WTC11 (cell line): ENCODE measurements around the gene GDA. TPM values are rescaled to one million over a fixed set of nuclear protein-coding genes. Genes with fewer than 3 reads are reported as not detected.

Experiments used
- ATAC-seq: fragments of 200-7000 bp; cut with Tn5 transposase; 2 replicates; pipeline ENCODE4 v1.10.0; 2021; ENCODE audit warnings: mild to moderate bottlenecking, moderate library complexity
- CTCF ChIA-PET: fragments of 300-600 bp; sonication (Branson Sonifier 250); formaldehyde crosslinking; loops from one replicate; lab custom pipeline; 2021; ENCODE audit warnings: antibody characterized with exemption; lab: Charles Lee
- POLR2A ChIA-PET: fragments of 350-600 bp; sonication (Branson Sonifier 250); formaldehyde crosslinking; loops from one replicate; lab custom pipeline; 2021; ENCODE audit warnings: antibody characterized with exemption; lab: Charles Lee
- DNase-seq: peaks from one replicate; pipeline ENCODE4 v3.0.0; 2021; ENCODE audit warnings: low spot score
- H3K27ac Mint-ChIP-seq: 2 replicates; pipeline ENCODE4 v1.8.0; 2021; ENCODE audit warnings: mixed read lengths
- H3K27me3 Mint-ChIP-seq: 2 replicates; pipeline ENCODE4 v1.8.0; 2021; ENCODE audit warnings: low read depth, mild to moderate bottlenecking, moderate library complexity, mixed read lengths
- H3K36me3 Mint-ChIP-seq: 2 replicates; pipeline ENCODE4 v1.8.0; 2021; ENCODE audit warnings: mixed read lengths
- H3K4me1 Mint-ChIP-seq: 2 replicates; pipeline ENCODE4 v1.8.0; 2022; ENCODE audit warnings: mixed read lengths
- H3K4me3 Mint-ChIP-seq: 2 replicates; pipeline ENCODE4 v1.8.0; 2021; ENCODE audit warnings: mild to moderate bottlenecking, moderate library complexity, mixed read lengths
- H3K9me3 Mint-ChIP-seq: 2 replicates; pipeline ENCODE4 v1.8.0; 2021; ENCODE audit warnings: mixed read lengths
- FOXJ3 ChIP-seq: sonication (generic); formaldehyde crosslinking; IDR thresholded peaks from 2 replicates; pipeline ENCODE4 v1.9.0; 2021; ENCODE audit warnings: missing genetic modification reagents, mild to moderate bottlenecking, borderline replicate concordance
- GTF2I ChIP-seq: fragments of 250-450 bp; sonication (Bioruptor Pico); conservative IDR thresholded peaks from 2 replicates; pipeline ENCODE4 v1.4.0; 2021; ENCODE audit warnings: mild to moderate bottlenecking
- HMGA2 ChIP-seq: fragments of 250-450 bp; sonication (Bioruptor Pico); IDR thresholded peaks from 2 replicates; pipeline ENCODE4 v1.4.0; 2021; ENCODE audit warnings: mild to moderate bottlenecking, moderate library complexity
- JAZF1 ChIP-seq: fragments of 250-450 bp; sonication (Bioruptor Pico); IDR thresholded peaks from 2 replicates; pipeline ENCODE4 v1.9.0; 2021; ENCODE audit warnings: moderate library complexity, mild to moderate bottlenecking, inconsistent platforms
- MXD4 ChIP-seq: fragments of 250-450 bp; sonication (Bioruptor Pico); IDR thresholded peaks from 2 replicates; pipeline ENCODE4 v1.8.0; 2021; ENCODE audit warnings: mild to moderate bottlenecking, moderate library complexity, borderline replicate concordance
- MYBL2 ChIP-seq: sonication (generic); formaldehyde crosslinking; IDR thresholded peaks from 2 replicates; pipeline ENCODE4 v1.8.1; 2023; ENCODE audit warnings: mild to moderate bottlenecking, moderate library complexity, missing genetic modification reagents
- RORB ChIP-seq: fragments of 250-450 bp; sonication (Bioruptor Pico); IDR thresholded peaks from 2 replicates; pipeline ENCODE4 v1.9.0; 2021; ENCODE audit warnings: mild to moderate bottlenecking
- SMAD4 ChIP-seq: sonication (generic); formaldehyde crosslinking; IDR thresholded peaks from 2 replicates; pipeline ENCODE4 v1.8.0; 2022; ENCODE audit warnings: mild to moderate bottlenecking, missing genetic modification reagents
- SP1 ChIP-seq: sonication (generic); formaldehyde crosslinking; conservative IDR thresholded peaks from 2 replicates; pipeline ENCODE4 v1.8.1; 2022; ENCODE audit warnings: missing genetic modification reagents
- TEAD1 ChIP-seq: sonication (generic); formaldehyde crosslinking; IDR thresholded peaks from 2 replicates; pipeline ENCODE4 v1.8.0; 2022; ENCODE audit warnings: mild to moderate bottlenecking, missing genetic modification reagents
- ZNF671 ChIP-seq: fragments of 250-450 bp; sonication (Bioruptor Pico); IDR thresholded peaks from 2 replicates; pipeline ENCODE4 v1.8.0; 2021; ENCODE audit warnings: mild to moderate bottlenecking
- total RNA-seq: library from RNA; stranded (reverse); gene quantifications from 3 replicates; pipeline ENCODE4 v1.2.3, GENCODE V29; 2021
- TF ChIP-seq, protein P1 (sequence below): sonication (generic); formaldehyde crosslinking; IDR thresholded peaks from 2 replicates; pipeline ENCODE4 v1.8.1; 2023; ENCODE audit warnings: mild to moderate bottlenecking, missing genetic modification reagents
- TF ChIP-seq, protein P2 (sequence below): sonication (generic); formaldehyde crosslinking; IDR thresholded peaks from 2 replicates; pipeline ENCODE4 v1.8.0; 2023; ENCODE audit warnings: missing genetic modification reagents, mild to moderate bottlenecking, borderline replicate concordance
- TF ChIP-seq, protein P3 (sequence below): fragments of 250-450 bp; sonication (Bioruptor Pico); IDR thresholded peaks from 2 replicates; pipeline ENCODE4 v1.9.0; 2021; ENCODE audit warnings: mild to moderate bottlenecking, borderline replicate concordance
- TF ChIP-seq, protein P4 (sequence below): sonication (generic); formaldehyde crosslinking; IDR thresholded peaks from 2 replicates; pipeline ENCODE4 v1.8.1; 2022; ENCODE audit warnings: missing genetic modification reagents, borderline replicate concordance
- TF ChIP-seq, protein P5 (sequence below): sonication (generic); formaldehyde crosslinking; IDR thresholded peaks from 2 replicates; pipeline ENCODE4 v1.8.1; 2022; ENCODE audit warnings: mild to moderate bottlenecking, missing genetic modification reagents, moderate library complexity, borderline replicate concordance
- TF ChIP-seq, protein P6 (sequence below): sonication (generic); formaldehyde crosslinking; IDR thresholded peaks from 2 replicates; pipeline ENCODE4 v1.8.1; 2022; ENCODE audit warnings: low read depth, missing genetic modification reagents, borderline replicate concordance
- TF ChIP-seq, protein P7 (sequence below): sonication (generic); formaldehyde crosslinking; IDR thresholded peaks from 2 replicates; pipeline ENCODE4 v1.8.1; 2023; ENCODE audit warnings: mild to moderate bottlenecking, moderate library complexity, missing genetic modification reagents

GDA gene
- total RNA-seq, 1 experiment from 2014 or later = 0.68 TPM

DNA sequence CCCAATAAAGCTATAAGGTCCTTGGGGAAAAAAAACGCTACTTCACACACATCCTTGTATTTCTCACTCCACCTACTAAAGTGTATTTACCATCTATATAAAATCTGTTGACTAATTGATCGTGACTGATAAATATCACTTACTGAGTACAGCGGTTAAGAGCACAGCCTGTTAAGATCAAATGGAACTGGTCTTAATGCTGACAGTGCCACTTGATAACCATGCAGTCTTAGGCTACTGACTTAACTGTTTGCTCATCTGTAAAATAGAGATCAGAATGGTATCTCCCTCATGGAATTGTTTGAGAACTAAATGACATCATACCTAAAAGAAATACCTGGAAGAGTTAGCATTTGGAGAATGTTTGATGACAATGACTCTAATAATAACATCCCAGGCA lies 148.3 kb downstream of the GDA start:
- ATAC-seq (no peak), DNase-seq (no peak)
- H3K27me3 Mint-ChIP-seq = no peaks in the 10 kb centered on the region
- no peaks in the 10 kb centered on the region for H3K4me1 Mint-ChIP-seq
- ChIA-PET POLR2A (no interaction called here), CTCF (interaction anchor here (1.0 kb wide), 1 partner anchor 16 kb away, joined by 3 read pairs; no protein-coding TSS in a partner anchor)
- H3K4me3 Mint-ChIP-seq = no peak overlapping the region
- no peak for TF ChIP-seq MXD4
- no peak for TF ChIP-seq GTF2I (CRISPR knock-in tag)
- TF ChIP-seq, protein P1, sequence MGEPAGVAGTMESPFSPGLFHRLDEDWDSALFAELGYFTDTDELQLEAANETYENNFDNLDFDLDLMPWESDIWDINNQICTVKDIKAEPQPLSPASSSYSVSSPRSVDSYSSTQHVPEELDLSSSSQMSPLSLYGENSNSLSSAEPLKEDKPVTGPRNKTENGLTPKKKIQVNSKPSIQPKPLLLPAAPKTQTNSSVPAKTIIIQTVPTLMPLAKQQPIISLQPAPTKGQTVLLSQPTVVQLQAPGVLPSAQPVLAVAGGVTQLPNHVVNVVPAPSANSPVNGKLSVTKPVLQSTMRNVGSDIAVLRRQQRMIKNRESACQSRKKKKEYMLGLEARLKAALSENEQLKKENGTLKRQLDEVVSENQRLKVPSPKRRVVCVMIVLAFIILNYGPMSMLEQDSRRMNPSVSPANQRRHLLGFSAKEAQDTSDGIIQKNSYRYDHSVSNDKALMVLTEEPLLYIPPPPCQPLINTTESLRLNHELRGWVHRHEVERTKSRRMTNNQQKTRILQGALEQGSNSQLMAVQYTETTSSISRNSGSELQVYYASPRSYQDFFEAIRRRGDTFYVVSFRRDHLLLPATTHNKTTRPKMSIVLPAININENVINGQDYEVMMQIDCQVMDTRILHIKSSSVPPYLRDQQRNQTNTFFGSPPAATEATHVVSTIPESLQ = no peak
- TF ChIP-seq, protein P2, sequence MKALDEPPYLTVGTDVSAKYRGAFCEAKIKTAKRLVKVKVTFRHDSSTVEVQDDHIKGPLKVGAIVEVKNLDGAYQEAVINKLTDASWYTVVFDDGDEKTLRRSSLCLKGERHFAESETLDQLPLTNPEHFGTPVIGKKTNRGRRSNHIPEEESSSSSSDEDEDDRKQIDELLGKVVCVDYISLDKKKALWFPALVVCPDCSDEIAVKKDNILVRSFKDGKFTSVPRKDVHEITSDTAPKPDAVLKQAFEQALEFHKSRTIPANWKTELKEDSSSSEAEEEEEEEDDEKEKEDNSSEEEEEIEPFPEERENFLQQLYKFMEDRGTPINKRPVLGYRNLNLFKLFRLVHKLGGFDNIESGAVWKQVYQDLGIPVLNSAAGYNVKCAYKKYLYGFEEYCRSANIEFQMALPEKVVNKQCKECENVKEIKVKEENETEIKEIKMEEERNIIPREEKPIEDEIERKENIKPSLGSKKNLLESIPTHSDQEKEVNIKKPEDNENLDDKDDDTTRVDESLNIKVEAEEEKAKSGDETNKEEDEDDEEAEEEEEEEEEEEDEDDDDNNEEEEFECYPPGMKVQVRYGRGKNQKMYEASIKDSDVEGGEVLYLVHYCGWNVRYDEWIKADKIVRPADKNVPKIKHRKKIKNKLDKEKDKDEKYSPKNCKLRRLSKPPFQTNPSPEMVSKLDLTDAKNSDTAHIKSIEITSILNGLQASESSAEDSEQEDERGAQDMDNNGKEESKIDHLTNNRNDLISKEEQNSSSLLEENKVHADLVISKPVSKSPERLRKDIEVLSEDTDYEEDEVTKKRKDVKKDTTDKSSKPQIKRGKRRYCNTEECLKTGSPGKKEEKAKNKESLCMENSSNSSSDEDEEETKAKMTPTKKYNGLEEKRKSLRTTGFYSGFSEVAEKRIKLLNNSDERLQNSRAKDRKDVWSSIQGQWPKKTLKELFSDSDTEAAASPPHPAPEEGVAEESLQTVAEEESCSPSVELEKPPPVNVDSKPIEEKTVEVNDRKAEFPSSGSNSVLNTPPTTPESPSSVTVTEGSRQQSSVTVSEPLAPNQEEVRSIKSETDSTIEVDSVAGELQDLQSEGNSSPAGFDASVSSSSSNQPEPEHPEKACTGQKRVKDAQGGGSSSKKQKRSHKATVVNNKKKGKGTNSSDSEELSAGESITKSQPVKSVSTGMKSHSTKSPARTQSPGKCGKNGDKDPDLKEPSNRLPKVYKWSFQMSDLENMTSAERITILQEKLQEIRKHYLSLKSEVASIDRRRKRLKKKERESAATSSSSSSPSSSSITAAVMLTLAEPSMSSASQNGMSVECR (CRISPR knock-in tag) = no peak
- no peak for TF ChIP-seq ZNF671 (CRISPR knock-in tag)
- no peak for TF ChIP-seq JAZF1 (CRISPR knock-in tag)
- TF ChIP-seq FOXJ3 = no peak
- TF ChIP-seq, protein P3, sequence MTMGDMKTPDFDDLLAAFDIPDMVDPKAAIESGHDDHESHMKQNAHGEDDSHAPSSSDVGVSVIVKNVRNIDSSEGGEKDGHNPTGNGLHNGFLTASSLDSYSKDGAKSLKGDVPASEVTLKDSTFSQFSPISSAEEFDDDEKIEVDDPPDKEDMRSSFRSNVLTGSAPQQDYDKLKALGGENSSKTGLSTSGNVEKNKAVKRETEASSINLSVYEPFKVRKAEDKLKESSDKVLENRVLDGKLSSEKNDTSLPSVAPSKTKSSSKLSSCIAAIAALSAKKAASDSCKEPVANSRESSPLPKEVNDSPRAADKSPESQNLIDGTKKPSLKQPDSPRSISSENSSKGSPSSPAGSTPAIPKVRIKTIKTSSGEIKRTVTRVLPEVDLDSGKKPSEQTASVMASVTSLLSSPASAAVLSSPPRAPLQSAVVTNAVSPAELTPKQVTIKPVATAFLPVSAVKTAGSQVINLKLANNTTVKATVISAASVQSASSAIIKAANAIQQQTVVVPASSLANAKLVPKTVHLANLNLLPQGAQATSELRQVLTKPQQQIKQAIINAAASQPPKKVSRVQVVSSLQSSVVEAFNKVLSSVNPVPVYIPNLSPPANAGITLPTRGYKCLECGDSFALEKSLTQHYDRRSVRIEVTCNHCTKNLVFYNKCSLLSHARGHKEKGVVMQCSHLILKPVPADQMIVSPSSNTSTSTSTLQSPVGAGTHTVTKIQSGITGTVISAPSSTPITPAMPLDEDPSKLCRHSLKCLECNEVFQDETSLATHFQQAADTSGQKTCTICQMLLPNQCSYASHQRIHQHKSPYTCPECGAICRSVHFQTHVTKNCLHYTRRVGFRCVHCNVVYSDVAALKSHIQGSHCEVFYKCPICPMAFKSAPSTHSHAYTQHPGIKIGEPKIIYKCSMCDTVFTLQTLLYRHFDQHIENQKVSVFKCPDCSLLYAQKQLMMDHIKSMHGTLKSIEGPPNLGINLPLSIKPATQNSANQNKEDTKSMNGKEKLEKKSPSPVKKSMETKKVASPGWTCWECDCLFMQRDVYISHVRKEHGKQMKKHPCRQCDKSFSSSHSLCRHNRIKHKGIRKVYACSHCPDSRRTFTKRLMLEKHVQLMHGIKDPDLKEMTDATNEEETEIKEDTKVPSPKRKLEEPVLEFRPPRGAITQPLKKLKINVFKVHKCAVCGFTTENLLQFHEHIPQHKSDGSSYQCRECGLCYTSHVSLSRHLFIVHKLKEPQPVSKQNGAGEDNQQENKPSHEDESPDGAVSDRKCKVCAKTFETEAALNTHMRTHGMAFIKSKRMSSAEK (CRISPR knock-in tag) = no peak
- no peaks in the 10 kb centered on the region for H3K9me3 Mint-ChIP-seq
- H3K27ac Mint-ChIP-seq = no peak overlapping the region
- no peaks in the 10 kb centered on the region for H3K36me3 Mint-ChIP-seq

DNA sequence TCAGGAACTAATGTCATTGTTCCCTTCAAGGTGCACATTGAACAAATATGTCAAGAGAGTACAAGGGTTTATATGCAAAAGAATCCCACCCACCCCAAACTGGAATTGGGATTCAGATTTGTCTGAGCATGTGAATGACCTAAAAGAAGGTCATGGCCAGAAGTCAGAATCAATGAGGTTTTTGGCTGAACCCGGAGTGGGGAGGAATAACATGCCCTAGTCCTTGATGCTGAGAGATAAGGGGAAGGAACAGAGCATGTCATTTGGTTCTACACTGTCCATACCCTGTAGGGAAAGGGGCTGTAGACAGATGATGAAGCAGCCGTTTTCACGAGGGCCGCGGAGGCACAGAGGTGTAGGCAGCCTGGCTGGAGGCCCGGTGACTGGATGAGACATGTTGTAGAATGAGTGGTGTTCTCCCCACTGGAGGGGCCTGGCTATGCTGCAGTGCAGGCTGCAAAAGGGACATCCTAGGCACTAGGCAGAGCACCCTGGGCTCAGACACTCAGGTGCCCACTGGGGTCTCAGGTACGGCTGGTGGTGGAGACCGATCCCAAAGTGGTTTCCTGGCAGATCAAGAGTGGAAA lies 149.9 kb downstream of the GDA start:
- H3K36me3 Mint-ChIP-seq = no peaks in the 10 kb centered on the region
- DNase-seq = no peak
- POLR2A ChIA-PET = no interaction called here
- no peaks in the 10 kb centered on the region for H3K27me3 Mint-ChIP-seq
- H3K9me3 Mint-ChIP-seq = no peaks in the 10 kb centered on the region
- CTCF ChIA-PET = no interaction called here
- no peak overlapping the region for H3K4me3 Mint-ChIP-seq
- ATAC-seq = no peak
- no peak overlapping the region for H3K27ac Mint-ChIP-seq
- H3K4me1 Mint-ChIP-seq = no peaks in the 10 kb centered on the region
- TF ChIP-seq HMGA2 (no peak), ZNF671 (CRISPR knock-in tag) (no peak), RORB (no peak), SP1 (no peak), SMAD4 (no peak), TEAD1 (CRISPR knock-in tag) (no peak), MYBL2 (no peak)
- TF ChIP-seq, protein P4, sequence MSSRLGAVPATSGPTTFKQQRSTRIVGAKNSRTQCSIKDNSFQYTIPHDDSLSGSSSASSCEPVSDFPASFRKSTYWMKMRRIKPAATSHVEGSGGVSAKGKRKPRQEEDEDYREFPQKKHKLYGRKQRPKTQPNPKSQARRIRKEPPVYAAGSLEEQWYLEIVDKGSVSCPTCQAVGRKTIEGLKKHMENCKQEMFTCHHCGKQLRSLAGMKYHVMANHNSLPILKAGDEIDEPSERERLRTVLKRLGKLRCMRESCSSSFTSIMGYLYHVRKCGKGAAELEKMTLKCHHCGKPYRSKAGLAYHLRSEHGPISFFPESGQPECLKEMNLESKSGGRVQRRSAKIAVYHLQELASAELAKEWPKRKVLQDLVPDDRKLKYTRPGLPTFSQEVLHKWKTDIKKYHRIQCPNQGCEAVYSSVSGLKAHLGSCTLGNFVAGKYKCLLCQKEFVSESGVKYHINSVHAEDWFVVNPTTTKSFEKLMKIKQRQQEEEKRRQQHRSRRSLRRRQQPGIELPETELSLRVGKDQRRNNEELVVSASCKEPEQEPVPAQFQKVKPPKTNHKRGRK (CRISPR knock-in tag) = no peak
- TF ChIP-seq, protein P5, sequence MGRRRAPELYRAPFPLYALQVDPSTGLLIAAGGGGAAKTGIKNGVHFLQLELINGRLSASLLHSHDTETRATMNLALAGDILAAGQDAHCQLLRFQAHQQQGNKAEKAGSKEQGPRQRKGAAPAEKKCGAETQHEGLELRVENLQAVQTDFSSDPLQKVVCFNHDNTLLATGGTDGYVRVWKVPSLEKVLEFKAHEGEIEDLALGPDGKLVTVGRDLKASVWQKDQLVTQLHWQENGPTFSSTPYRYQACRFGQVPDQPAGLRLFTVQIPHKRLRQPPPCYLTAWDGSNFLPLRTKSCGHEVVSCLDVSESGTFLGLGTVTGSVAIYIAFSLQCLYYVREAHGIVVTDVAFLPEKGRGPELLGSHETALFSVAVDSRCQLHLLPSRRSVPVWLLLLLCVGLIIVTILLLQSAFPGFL (CRISPR knock-in tag) = no peak
- TF ChIP-seq, protein P6, sequence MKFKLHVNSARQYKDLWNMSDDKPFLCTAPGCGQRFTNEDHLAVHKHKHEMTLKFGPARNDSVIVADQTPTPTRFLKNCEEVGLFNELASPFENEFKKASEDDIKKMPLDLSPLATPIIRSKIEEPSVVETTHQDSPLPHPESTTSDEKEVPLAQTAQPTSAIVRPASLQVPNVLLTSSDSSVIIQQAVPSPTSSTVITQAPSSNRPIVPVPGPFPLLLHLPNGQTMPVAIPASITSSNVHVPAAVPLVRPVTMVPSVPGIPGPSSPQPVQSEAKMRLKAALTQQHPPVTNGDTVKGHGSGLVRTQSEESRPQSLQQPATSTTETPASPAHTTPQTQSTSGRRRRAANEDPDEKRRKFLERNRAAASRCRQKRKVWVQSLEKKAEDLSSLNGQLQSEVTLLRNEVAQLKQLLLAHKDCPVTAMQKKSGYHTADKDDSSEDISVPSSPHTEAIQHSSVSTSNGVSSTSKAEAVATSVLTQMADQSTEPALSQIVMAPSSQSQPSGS = no peak
- TF ChIP-seq, protein P7, sequence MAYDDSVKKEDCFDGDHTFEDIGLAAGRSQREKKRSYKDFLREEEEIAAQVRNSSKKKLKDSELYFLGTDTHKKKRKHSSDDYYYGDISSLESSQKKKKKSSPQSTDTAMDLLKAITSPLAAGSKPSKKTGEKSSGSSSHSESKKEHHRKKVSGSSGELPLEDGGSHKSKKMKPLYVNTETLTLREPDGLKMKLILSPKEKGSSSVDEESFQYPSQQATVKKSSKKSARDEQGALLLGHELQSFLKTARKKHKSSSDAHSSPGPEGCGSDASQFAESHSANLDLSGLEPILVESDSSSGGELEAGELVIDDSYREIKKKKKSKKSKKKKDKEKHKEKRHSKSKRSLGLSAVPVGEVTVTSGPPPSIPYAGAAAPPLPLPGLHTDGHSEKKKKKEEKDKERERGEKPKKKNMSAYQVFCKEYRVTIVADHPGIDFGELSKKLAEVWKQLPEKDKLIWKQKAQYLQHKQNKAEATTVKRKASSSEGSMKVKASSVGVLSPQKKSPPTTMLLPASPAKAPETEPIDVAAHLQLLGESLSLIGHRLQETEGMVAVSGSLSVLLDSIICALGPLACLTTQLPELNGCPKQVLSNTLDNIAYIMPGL (CRISPR knock-in tag) = no peak
